Activated T-cell treated with anti-CD3 and anti-CD28 coated beads, Interleukin-2, amount 50 U/mL, for 24 hours (primary cell): ENCODE measurements around the gene SLC16A1.
"Not testable (repeated sequence)": the region's sequence is repeated elsewhere in the genome, so short reads cannot be mapped to it uniquely, and the experiment has no call there.

Experiments used
- DNase-seq: peaks from one replicate; pipeline ENCODE4 v3.0.0-alpha.2; 2020
- H3K27ac Mint-ChIP-seq: 2 replicates; pipeline ENCODE4 v1.8.0; 2020; ENCODE audit warnings: mild to moderate bottlenecking, mixed read lengths
- H3K27me3 Mint-ChIP-seq: 2 replicates; pipeline ENCODE4 v1.8.0; 2020; ENCODE audit warnings: mixed read lengths
- H3K36me3 Mint-ChIP-seq: 2 replicates; pipeline ENCODE4 v1.8.0; 2020; ENCODE audit warnings: low read depth, mixed read lengths
- H3K4me1 Mint-ChIP-seq: 2 replicates; pipeline ENCODE4 v1.8.0; 2020; ENCODE audit warnings: low read depth, mixed read lengths
- H3K4me3 Mint-ChIP-seq: 2 replicates; pipeline ENCODE4 v1.8.0; 2020; ENCODE audit warnings: mild to moderate bottlenecking, moderate library complexity, mixed read lengths
- H3K9me3 Mint-ChIP-seq: 2 replicates; pipeline ENCODE4 v1.8.0; 2020; ENCODE audit warnings: mixed read lengths

SLC16A1 gene

GRCh38 chr1:112955773-112956543 is at the start of gene SLC16A1:
SLC16A1 (minus strand) TSS chr1:112956196; CDS start chr1:112929308, 26,888 bp downstream.
- Mint-ChIP-seq H3K4me1 (peaks cover 63% of the 10 kb centered on the region), H3K27me3 (no peaks in the 10 kb centered on the region), H3K4me3 (peak within 1 kb of the TSS; percentile 96), H3K36me3 (peaks cover 88% of the 10 kb centered on the region), H3K9me3 (no peaks in the 10 kb centered on the region), H3K27ac (peak within 1 kb of the TSS; percentile 98)
- peak; percentile 93 for DNase-seq

GRCh38 chr1:113003751-113004690 is 48.0 kb upstream of the SLC16A1 start:
- Mint-ChIP-seq H3K4me1 (no peaks in the 10 kb centered on the region), H3K36me3 (peaks cover 48% of the 10 kb centered on the region), H3K27ac (no peak overlapping the region), H3K27me3 (no peaks in the 10 kb centered on the region), H3K4me3 (no peak overlapping the region), H3K9me3 (no peaks in the 10 kb centered on the region)
- DNase-seq = no peak

GRCh38 chr1:113002297-113002696 is 46.3 kb upstream of the SLC16A1 start:
- Mint-ChIP-seq H3K27me3 (no peaks in the 10 kb centered on the region), H3K4me3 (no peak overlapping the region), H3K4me1 (no peaks in the 10 kb centered on the region), H3K27ac (no peak overlapping the region), H3K9me3 (no peaks in the 10 kb centered on the region), H3K36me3 (peaks cover 52% of the 10 kb centered on the region)
- DNase-seq = no peak

GRCh38 chr1:112998592-112999235 is 42.7 kb upstream of the SLC16A1 start:
- H3K4me3 Mint-ChIP-seq = no peak overlapping the region
- peaks cover 57% of the 10 kb centered on the region for H3K36me3 Mint-ChIP-seq
- no peaks in the 10 kb centered on the region for H3K4me1 Mint-ChIP-seq
- no peaks in the 10 kb centered on the region for H3K9me3 Mint-ChIP-seq
- no peak for DNase-seq
- H3K27ac Mint-ChIP-seq = no peak overlapping the region
- H3K27me3 Mint-ChIP-seq = no peaks in the 10 kb centered on the region

GRCh38 chr1:112997781-112998180 is 41.8 kb upstream of the SLC16A1 start:
- DNase-seq = no peak
- Mint-ChIP-seq H3K4me1 (no peaks in the 10 kb centered on the region), H3K27me3 (no peaks in the 10 kb centered on the region), H3K4me3 (no peak overlapping the region), H3K9me3 (no peaks in the 10 kb centered on the region), H3K27ac (no peak overlapping the region), H3K36me3 (peaks cover 49% of the 10 kb centered on the region)

GRCh38 chr1:112995890-112996289 is 39.9 kb upstream of the SLC16A1 start:
- no peaks in the 10 kb centered on the region for H3K27me3 Mint-ChIP-seq
- no peaks in the 10 kb centered on the region for H3K9me3 Mint-ChIP-seq
- H3K4me1 Mint-ChIP-seq = no peaks in the 10 kb centered on the region
- no peak for DNase-seq
- H3K4me3 Mint-ChIP-seq = no peak overlapping the region
- peaks cover 41% of the 10 kb centered on the region for H3K36me3 Mint-ChIP-seq
- H3K27ac Mint-ChIP-seq = no peak overlapping the region

GRCh38 chr1:112995021-112995420 is 39.0 kb upstream of the SLC16A1 start:
- H3K9me3 Mint-ChIP-seq, H3K27me3 Mint-ChIP-seq, H3K4me3 Mint-ChIP-seq, DNase-seq, H3K4me1 Mint-ChIP-seq, H3K27ac Mint-ChIP-seq: not testable (repeated sequence)
- peaks cover 38% of the 10 kb centered on the region for H3K36me3 Mint-ChIP-seq

- DNase-seq = no peak
- Mint-ChIP-seq H3K4me3 (no peak overlapping the region), H3K9me3 (no peaks in the 10 kb centered on the region), H3K36me3 (peaks cover 23% of the 10 kb centered on the region), H3K27ac (no peak overlapping the region), H3K27me3 (no peaks in the 10 kb centered on the region), H3K4me1 (no peaks in the 10 kb centered on the region)
Observed at GRCh38 chr1:112992780-112993179, 36.8 kb upstream of the SLC16A1 start.

GRCh38 chr1:112991402-112992120 is 35.6 kb upstream of the SLC16A1 start:
- H3K36me3 Mint-ChIP-seq = peaks cover 14% of the 10 kb centered on the region
- DNase-seq = no peak
- H3K9me3 Mint-ChIP-seq = no peaks in the 10 kb centered on the region
- no peaks in the 10 kb centered on the region for H3K27me3 Mint-ChIP-seq
- no peak overlapping the region for H3K27ac Mint-ChIP-seq
- no peak overlapping the region for H3K4me3 Mint-ChIP-seq
- no peaks in the 10 kb centered on the region for H3K4me1 Mint-ChIP-seq

GRCh38 chr1:112990271-112990670 is 34.3 kb upstream of the SLC16A1 start:
- Mint-ChIP-seq H3K36me3 (peaks cover 9% of the 10 kb centered on the region), H3K27me3 (no peaks in the 10 kb centered on the region)

GRCh38 chr1:112988367-112988766 is 32.4 kb upstream of the SLC16A1 start:
- Mint-ChIP-seq H3K4me3 (no peak overlapping the region), H3K9me3 (no peaks in the 10 kb centered on the region), H3K4me1 (peaks cover 2% of the 10 kb centered on the region), H3K27ac (no peak overlapping the region), H3K36me3 (peaks cover 11% of the 10 kb centered on the region), H3K27me3 (no peaks in the 10 kb centered on the region)
- DNase-seq = no peak

More at GRCh38 chr1:112990271-112990670, 34.3 kb upstream of the SLC16A1 start:
- H3K4me1 Mint-ChIP-seq = no peaks in the 10 kb centered on the region
- H3K9me3 Mint-ChIP-seq = no peaks in the 10 kb centered on the region
- DNase-seq = no peak
- H3K27ac Mint-ChIP-seq = no peak overlapping the region
- H3K4me3 Mint-ChIP-seq = no peak overlapping the region

GRCh38 chr1:112985123-112985522 is 29.1 kb upstream of the SLC16A1 start:
- Mint-ChIP-seq H3K4me3 (no peak overlapping the region), H3K9me3 (no peaks in the 10 kb centered on the region), H3K36me3 (peaks cover 11% of the 10 kb centered on the region), H3K27me3 (no peaks in the 10 kb centered on the region), H3K4me1 (peaks cover 2% of the 10 kb centered on the region), H3K27ac (no peak overlapping the region)
- DNase-seq = no peak

GRCh38 chr1:112983537-112984131 is 27.6 kb upstream of the SLC16A1 start:
- H3K27me3 Mint-ChIP-seq = no peaks in the 10 kb centered on the region
- H3K4me3 Mint-ChIP-seq = no peak overlapping the region
- no peak overlapping the region for H3K27ac Mint-ChIP-seq
- H3K36me3 Mint-ChIP-seq = peaks cover 13% of the 10 kb centered on the region
- no peaks in the 10 kb centered on the region for H3K9me3 Mint-ChIP-seq
- no peak for DNase-seq
- peaks cover 2% of the 10 kb centered on the region for H3K4me1 Mint-ChIP-seq
